GM13977 (cell line): ENCODE results near the gene PDX1.

Experiments
- DNase-seq: peaks from one replicate; pipeline ENCODE4 v3.0.0; 2012; ENCODE audit warnings: low spot score
- in situ Hi-C: fragments of 300-500 bp; cut with MboI; formaldehyde crosslinking; loops from one replicate; pipeline ENCODE4 v1.12.0; 2022; ENCODE audit warnings: low sequenced_read_pairs, low pct_unique_long_range_greater_than_20kb, mixed read lengths, inconsistent platforms; ENCODE audit not compliant: unreplicated experiment
- TF ChIP-seq, protein P1 (sequence below): IDR thresholded peaks from 2 replicates; pipeline ENCODE4 v1.5.1; 2012; ENCODE audit warnings: mild to moderate bottlenecking, control low read depth; ENCODE audit not compliant: insufficient read depth; ENCODE audit errors: extremely low read depth, missing control alignments

PDX1 gene

DNA sequence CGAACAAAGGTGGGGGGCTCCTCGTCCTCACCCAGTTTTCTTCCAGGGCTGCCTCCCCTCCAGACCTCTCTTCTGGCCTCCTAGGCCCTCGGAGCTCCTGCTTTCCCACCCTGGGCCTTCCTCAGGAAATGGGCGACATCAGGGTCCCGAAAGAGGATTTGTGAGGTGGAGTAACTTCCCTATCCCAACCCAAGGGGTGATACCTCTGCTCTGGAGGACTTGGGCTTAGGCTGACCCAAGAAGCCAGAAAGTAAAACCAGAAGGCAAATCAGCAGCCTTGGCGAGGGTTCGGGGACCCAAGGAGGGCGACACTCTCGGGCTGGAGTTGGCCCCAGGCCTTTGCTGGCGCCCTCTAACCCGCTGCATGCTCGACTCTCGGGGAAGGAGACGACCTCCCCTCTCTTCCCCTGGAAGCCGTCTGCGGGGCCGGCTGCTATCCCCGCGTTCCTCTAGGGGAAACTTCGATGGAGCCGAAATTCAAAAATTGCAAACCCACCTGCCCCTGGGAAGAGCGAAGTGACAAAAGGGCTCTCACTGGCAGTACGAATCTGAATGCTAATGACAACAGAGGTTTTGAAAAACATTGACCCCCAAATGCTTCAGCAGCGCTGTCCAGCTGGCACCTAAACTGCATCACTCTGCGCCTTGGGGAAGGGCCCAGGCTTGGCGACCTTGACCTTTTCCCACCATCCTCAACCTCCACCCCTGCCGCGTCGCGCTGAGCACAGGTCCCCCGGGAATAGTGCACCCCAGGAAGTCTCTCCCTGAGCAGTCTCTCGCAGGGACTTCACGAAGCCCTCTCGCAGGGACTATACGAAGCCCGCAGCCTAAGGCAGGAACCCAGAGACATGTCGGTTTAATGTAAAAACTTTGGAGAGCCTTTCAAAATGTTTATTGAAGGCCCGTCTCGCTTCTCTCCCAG, 2.4 kb downstream of the PDX1 start:
- in situ Hi-C loops, result no loop called here
- peak; percentile 39 for DNase-seq
- TF ChIP-seq, protein P1, sequence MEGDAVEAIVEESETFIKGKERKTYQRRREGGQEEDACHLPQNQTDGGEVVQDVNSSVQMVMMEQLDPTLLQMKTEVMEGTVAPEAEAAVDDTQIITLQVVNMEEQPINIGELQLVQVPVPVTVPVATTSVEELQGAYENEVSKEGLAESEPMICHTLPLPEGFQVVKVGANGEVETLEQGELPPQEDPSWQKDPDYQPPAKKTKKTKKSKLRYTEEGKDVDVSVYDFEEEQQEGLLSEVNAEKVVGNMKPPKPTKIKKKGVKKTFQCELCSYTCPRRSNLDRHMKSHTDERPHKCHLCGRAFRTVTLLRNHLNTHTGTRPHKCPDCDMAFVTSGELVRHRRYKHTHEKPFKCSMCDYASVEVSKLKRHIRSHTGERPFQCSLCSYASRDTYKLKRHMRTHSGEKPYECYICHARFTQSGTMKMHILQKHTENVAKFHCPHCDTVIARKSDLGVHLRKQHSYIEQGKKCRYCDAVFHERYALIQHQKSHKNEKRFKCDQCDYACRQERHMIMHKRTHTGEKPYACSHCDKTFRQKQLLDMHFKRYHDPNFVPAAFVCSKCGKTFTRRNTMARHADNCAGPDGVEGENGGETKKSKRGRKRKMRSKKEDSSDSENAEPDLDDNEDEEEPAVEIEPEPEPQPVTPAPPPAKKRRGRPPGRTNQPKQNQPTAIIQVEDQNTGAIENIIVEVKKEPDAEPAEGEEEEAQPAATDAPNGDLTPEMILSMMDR, result no peak

DNA sequence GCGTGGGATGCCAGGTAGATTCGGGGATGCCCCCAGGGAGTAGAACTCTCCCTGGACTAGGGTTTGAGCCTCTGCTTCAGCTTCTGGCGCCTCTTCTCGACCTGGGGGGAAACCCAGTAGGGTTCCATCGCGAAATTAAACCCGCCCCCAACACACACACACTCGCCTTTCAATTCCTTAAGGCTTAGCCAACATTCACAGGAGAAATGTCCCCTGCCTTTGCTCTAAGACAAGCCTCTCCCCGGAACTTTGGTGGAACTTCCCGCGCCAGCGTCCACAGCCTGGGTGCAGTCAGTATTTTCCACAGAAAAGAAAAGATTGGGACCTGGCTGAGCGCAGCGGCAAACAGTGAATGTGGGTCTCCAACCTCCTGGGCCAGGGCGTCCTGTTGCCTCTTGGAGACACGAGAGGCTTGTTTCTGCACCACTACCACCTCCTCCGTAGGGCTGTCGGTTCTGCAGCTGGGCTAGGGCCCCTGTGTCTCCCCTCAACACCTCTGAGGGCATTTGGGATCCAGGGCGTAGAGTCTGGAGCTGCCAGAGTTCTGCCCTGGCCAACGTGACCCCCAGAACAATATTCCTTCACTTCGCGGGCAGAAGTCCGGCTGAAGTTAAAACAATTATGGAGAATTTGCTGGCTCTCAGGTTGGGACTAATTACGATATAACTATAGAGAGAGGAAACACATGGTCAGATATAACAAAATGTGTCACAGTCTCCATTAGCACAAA, 3.2 kb downstream of the PDX1 start:
- in situ Hi-C loops, result no loop called here
- TF ChIP-seq, protein P1, result no peak
- peak; percentile 21 for DNase-seq

DNA sequence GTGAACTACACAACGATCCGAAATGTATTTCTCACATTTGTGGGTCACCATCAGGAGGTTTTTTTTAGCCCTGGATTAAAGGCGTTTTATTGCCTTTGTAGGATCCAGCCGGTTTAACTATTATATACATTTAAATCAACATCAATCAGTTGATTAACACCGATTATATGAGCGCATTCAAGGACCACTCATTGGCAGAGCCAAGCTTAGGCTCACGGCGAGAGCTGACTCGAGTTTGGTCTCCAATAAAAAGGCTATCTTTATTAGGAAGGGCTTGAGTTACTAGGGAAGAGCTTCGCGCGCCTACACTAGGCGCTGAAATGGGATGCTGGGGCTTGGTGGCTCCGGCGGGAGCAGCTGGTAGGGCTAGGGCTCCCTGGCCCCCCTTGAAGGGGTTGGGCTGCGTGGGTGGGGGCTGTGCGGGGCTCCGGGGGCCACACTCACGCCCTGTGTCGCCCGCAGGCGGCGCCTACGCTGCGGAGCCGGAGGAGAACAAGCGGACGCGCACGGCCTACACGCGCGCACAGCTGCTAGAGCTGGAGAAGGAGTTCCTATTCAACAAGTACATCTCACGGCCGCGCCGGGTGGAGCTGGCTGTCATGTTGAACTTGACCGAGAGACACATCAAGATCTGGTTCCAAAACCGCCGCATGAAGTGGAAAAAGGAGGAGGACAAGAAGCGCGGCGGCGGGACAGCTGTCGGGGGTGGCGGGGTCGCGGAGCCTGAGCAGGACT, 4.2 kb downstream of the PDX1 start:
- TF ChIP-seq, protein P1, result no peak
- DNase-seq, result peak; percentile 36
- in situ Hi-C loops, result no loop called here

DNA sequence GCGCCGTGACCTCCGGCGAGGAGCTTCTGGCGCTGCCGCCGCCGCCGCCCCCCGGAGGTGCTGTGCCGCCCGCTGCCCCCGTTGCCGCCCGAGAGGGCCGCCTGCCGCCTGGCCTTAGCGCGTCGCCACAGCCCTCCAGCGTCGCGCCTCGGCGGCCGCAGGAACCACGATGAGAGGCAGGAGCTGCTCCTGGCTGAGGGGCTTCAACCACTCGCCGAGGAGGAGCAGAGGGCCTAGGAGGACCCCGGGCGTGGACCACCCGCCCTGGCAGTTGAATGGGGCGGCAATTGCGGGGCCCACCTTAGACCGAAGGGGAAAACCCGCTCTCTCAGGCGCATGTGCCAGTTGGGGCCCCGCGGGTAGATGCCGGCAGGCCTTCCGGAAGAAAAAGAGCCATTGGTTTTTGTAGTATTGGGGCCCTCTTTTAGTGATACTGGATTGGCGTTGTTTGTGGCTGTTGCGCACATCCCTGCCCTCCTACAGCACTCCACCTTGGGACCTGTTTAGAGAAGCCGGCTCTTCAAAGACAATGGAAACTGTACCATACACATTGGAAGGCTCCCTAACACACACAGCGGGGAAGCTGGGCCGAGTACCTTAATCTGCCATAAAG, 4.8 kb downstream of the PDX1 start:
- TF ChIP-seq, protein P1, result no peak
- peak; percentile 36 for DNase-seq
- in situ Hi-C loops, result loop anchor here (5.0 kb wide), 1 partner anchor 48 kb away; no protein-coding TSS in a partner anchor

DNA sequence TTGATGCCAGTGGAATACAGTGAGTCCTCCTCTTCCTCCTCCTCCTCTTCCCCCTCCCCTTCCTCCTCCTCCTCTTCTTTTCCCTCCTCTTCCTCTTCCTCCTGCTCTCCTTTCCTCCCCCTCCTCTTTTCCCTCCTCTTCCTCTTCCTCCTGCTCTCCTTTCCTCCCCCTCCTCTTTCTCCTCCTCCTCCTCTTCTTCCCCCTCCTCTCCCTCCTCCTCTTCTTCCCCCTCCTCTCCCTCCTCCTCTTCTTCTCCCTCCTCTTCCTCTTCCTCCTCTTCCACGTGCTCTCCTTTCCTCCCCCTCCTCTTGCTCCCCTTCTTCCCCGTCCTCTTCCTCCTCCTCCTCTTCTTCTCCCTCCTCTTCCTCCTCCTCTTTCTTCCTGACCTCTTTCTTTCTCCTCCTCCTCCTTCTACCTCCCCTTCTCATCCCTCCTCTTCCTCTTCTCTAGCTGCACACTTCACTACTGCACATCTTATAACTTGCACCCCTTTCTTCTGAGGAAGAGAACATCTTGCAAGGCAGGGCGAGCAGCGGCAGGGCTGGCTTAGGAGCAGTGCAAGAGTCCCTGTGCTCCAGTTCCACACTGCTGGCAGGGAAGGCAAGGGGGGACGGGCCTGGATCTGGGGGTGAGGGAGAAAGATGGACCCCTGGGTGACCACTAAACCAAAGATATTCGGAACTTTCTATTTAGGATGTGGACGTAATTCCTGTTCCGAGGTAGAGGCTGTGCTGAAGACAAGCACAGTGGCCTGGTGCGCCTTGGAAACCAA, 5.6 kb downstream of the PDX1 start:
- in situ Hi-C loops, result loop anchor here (5.0 kb wide), 1 partner anchor 47 kb away; no protein-coding TSS in a partner anchor
- TF ChIP-seq, protein P1, result no peak
- no peak for DNase-seq
